HL-60 (cell line): ENCODE results near the gene SP3.

ENCODE experiments used
- GABPA ChIP-seq: IDR thresholded peaks from 2 replicates; pipeline ENCODE4 v1.6.1; 2012; ENCODE audit warnings: low read depth
- POLR2AphosphoS5 ChIP-seq: IDR thresholded peaks from 2 replicates; pipeline ENCODE4 v1.6.1; 2012; ENCODE audit warnings: low read depth
- TF ChIP-seq, protein P1 (sequence below): IDR thresholded peaks from one replicate; pipeline ENCODE4 v1.5.1; 2011; ENCODE audit warnings: low read length, control low read depth, inconsistent platforms; ENCODE audit not compliant: insufficient read depth
- TF ChIP-seq, protein P2 (sequence below): IDR thresholded peaks from 2 replicates; pipeline ENCODE4 v1.6.1; 2012; ENCODE audit warnings: low read depth; ENCODE audit not compliant: insufficient replicate concordance

DNA sequence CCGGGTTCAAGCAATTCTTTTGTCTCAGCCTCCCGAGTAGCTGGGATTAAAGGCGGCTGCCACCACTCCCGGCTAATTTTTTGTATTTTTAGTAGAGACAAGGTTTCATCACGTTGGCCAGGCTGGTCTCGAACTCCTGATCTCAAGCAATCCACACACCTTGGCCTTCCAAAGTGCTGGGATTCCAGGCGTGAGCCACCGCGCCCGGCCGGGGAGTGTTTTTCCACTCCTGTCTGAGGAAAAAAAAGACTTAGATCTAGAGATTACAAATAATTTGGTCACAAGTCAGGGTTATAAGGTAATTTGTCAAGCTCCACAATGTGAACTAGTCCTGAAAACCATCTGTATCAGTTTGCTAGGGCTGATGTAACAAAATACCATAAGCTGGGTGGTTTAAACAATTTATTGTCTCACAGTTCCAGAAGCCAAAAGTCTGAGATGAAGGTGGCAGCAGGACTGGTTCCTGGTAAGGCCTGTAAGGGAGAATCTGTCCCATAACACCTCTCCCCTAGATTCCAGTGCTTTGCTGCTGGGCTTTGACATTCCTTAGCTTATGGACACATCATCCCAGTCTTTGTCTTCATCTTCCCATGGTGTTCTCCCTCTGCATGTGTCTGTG lies 40.7 kb upstream of the SP3 start:
- TF ChIP-seq, protein P1, sequence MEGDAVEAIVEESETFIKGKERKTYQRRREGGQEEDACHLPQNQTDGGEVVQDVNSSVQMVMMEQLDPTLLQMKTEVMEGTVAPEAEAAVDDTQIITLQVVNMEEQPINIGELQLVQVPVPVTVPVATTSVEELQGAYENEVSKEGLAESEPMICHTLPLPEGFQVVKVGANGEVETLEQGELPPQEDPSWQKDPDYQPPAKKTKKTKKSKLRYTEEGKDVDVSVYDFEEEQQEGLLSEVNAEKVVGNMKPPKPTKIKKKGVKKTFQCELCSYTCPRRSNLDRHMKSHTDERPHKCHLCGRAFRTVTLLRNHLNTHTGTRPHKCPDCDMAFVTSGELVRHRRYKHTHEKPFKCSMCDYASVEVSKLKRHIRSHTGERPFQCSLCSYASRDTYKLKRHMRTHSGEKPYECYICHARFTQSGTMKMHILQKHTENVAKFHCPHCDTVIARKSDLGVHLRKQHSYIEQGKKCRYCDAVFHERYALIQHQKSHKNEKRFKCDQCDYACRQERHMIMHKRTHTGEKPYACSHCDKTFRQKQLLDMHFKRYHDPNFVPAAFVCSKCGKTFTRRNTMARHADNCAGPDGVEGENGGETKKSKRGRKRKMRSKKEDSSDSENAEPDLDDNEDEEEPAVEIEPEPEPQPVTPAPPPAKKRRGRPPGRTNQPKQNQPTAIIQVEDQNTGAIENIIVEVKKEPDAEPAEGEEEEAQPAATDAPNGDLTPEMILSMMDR, result no peak
- TF ChIP-seq POLR2AphosphoS5, result no peak
- TF ChIP-seq, protein P2, sequence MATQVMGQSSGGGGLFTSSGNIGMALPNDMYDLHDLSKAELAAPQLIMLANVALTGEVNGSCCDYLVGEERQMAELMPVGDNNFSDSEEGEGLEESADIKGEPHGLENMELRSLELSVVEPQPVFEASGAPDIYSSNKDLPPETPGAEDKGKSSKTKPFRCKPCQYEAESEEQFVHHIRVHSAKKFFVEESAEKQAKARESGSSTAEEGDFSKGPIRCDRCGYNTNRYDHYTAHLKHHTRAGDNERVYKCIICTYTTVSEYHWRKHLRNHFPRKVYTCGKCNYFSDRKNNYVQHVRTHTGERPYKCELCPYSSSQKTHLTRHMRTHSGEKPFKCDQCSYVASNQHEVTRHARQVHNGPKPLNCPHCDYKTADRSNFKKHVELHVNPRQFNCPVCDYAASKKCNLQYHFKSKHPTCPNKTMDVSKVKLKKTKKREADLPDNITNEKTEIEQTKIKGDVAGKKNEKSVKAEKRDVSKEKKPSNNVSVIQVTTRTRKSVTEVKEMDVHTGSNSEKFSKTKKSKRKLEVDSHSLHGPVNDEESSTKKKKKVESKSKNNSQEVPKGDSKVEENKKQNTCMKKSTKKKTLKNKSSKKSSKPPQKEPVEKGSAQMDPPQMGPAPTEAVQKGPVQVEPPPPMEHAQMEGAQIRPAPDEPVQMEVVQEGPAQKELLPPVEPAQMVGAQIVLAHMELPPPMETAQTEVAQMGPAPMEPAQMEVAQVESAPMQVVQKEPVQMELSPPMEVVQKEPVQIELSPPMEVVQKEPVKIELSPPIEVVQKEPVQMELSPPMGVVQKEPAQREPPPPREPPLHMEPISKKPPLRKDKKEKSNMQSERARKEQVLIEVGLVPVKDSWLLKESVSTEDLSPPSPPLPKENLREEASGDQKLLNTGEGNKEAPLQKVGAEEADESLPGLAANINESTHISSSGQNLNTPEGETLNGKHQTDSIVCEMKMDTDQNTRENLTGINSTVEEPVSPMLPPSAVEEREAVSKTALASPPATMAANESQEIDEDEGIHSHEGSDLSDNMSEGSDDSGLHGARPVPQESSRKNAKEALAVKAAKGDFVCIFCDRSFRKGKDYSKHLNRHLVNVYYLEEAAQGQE, result no peak
- TF ChIP-seq GABPA, result no peak
